Suprapubic skin (tissue), 4 donors: ENCODE measurements around the gene FUT1. TPM values are rescaled to one million over a fixed set of nuclear protein-coding genes. Genes with fewer than 3 reads are reported as not detected.
A peak's percentile ranks its signal among the peaks of the same experiment; 100 is the strongest.

ENCODE experiments used
- DNase-seq, 2 donors: peaks; one replicate each; pipeline ENCODE4 v3.0.0-alpha.2; 2019; ENCODE audit warnings: low spot score in 2 of 2
- H3K27ac ChIP-seq: fragments of 200-600 bp; sonication (generic); one replicate; pipeline ENCODE4 v1.5.1; 2019
- H3K27me3 ChIP-seq: fragments of 200-600 bp; sonication (generic); one replicate; pipeline ENCODE4 v1.5.1; 2019
- H3K36me3 ChIP-seq: fragments of 200-600 bp; sonication (generic); one replicate; pipeline ENCODE4 v1.5.1; 2019
- H3K4me1 ChIP-seq: fragments of 200-600 bp; sonication (generic); one replicate; pipeline ENCODE4 v1.5.1; 2019
- H3K4me3 ChIP-seq: fragments of 200-600 bp; sonication (generic); one replicate; pipeline ENCODE4 v1.5.1; 2019; ENCODE audit warnings: mild to moderate bottlenecking
- H3K9me3 ChIP-seq: fragments of 200-600 bp; sonication (generic); one replicate; pipeline ENCODE4 v1.5.1; 2019
- CTCF ChIP-seq, 2 donors: fragments of 200-600 bp in 1 of 2; fragments of 450-650 bp in 1 of 2; sonication (generic) in 1 of 2; IDR thresholded peaks; one replicate each; pipeline ENCODE4 v1.5.1; 2016 to 2019; ENCODE audit warnings: antibody characterized with exemption in 2 of 2, mild to moderate bottlenecking in 1 of 2, moderate library complexity in 1 of 2
- EP300 ChIP-seq: sonication (generic); formaldehyde crosslinking; IDR thresholded peaks from one replicate; pipeline ENCODE4 v1.6.1; 2017; ENCODE audit warnings: antibody characterized with exemption
- POLR2A ChIP-seq, 2 donors: fragments of 450-650 bp; IDR thresholded peaks; one replicate each; pipeline ENCODE4 v1.6.1; 2017; ENCODE audit warnings: antibody characterized with exemption in 2 of 2, mild to moderate bottlenecking in 2 of 2, moderate library complexity in 2 of 2
- POLR2AphosphoS5 ChIP-seq, 3 donors: sonication (generic); formaldehyde crosslinking; IDR thresholded peaks; one replicate each; pipeline ENCODE4 v1.6.1; 2017; ENCODE audit warnings: antibody characterized with exemption in 3 of 3
- WGBS: methylation state at CpG from one replicate; pipeline ENCODE4 v1.1.5; 2018; 5-methylcytosine and 5-hydroxymethylcytosine counted together
- total RNA-seq, 4 donors: library from RNA; depleted of rRNA; stranded (reverse); fragments of >200 nt; gene quantifications; one replicate each; pipeline ENCODE4 v1.1.0, GENCODE V29; 2016

FUT1 gene
- total RNA-seq, 4 donors from 2014 or later, result 1.2 to 3.9 (median 2.6) TPM

GRCh38 chr19:48750771-48751504 is 1.5 kb downstream of the FUT1 start:
- H3K36me3 ChIP-seq, result peaks cover 9% of the 10 kb centered on the region
- no peak overlapping the region for H3K27ac ChIP-seq
- no peaks in the 10 kb centered on the region for H3K27me3 ChIP-seq
- no peak overlapping the region for H3K4me3 ChIP-seq
- 93% methylated on average over 28 of the region's 29 CpGs for WGBS
- TF ChIP-seq POLR2AphosphoS5 (IDR thresholded peaks at IDR 0.05) (no peak), CTCF (IDR thresholded peaks at IDR 0.05) (no peak), POLR2A (IDR thresholded peaks at IDR 0.05) (no peak), EP300 (no peak)
- DNase-seq, result no peak
- H3K4me1 ChIP-seq, result peaks cover 19% of the 10 kb centered on the region
- no peaks in the 10 kb centered on the region for H3K9me3 ChIP-seq

- TF ChIP-seq CTCF (IDR thresholded peaks at IDR 0.05) (no peak), POLR2A (IDR thresholded peaks at IDR 0.05) (no peak), POLR2AphosphoS5 (IDR thresholded peaks at IDR 0.05) (no peak), EP300 (no peak)
- Histone ChIP-seq H3K27ac (no peak overlapping the region), H3K36me3 (peaks cover 9% of the 10 kb centered on the region), H3K4me1 (peaks cover 19% of the 10 kb centered on the region), H3K4me3 (no peak overlapping the region), H3K9me3 (no peaks in the 10 kb centered on the region), H3K27me3 (no peaks in the 10 kb centered on the region)
- 91% methylated on average over 20 of the region's 31 CpGs for WGBS
- no peak for DNase-seq
These were observed 2.1 kb downstream of the FUT1 start for GRCh38 chr19:48750351-48750750.

- 72% methylated on average over 4 of the region's 4 CpGs for WGBS
- TF ChIP-seq EP300 (no peak), CTCF (IDR thresholded peaks at IDR 0.05) (no peak), POLR2AphosphoS5 (IDR thresholded peaks at IDR 0.05) (no peak), POLR2A (IDR thresholded peaks at IDR 0.05) (no peak)
- DNase-seq, result no peak
- Histone ChIP-seq H3K9me3 (no peaks in the 10 kb centered on the region), H3K27me3 (no peaks in the 10 kb centered on the region), H3K4me3 (no peak overlapping the region), H3K27ac (no peak overlapping the region), H3K4me1 (peaks cover 19% of the 10 kb centered on the region), H3K36me3 (peaks cover 9% of the 10 kb centered on the region)
These were observed 2.8 kb downstream of the FUT1 start for GRCh38 chr19:48749571-48750198.

- WGBS, result 30% methylated on average over 27 of the region's 31 CpGs
- Histone ChIP-seq H3K27ac (peak within 1 kb of the TSS; percentile 52), H3K9me3 (no peaks in the 10 kb centered on the region)
These were observed 5.5 kb downstream of the FUT1 start, which contains the start of gene IZUMO1 for GRCh38 chr19:48746738-48747575. Gene IZUMO1, minus strand, starts transcription at chr19:48746909. Its CDS starts 1,050 bp downstream, at chr19:48745859.

More at GRCh38 chr19:48746738-48747575, 5.5 kb downstream of the FUT1 start, which contains the start of gene IZUMO1:
- Histone ChIP-seq H3K4me1 (peaks cover 4% of the 10 kb centered on the region), H3K4me3 (peak within 1 kb of the TSS; percentile 34), H3K36me3 (peaks cover 9% of the 10 kb centered on the region), H3K27me3 (no peaks in the 10 kb centered on the region)
- TF ChIP-seq CTCF (IDR thresholded peaks at IDR 0.05) (no peak), POLR2A (IDR thresholded peaks at IDR 0.05) (no peak), POLR2AphosphoS5 (IDR thresholded peaks at IDR 0.05) (no peak), EP300 (no peak)
- peak in 1 of 2 donors; percentile 83 for DNase-seq
